Cortex of kidney (tissue), 1 donor: Measurements from ENCODE around the gene FBXO36.

Source experiments
- DNase-seq: peaks from one replicate; lab custom pipeline; 2025; lab: John Stamatoyannopoulos, UW

Gene FBXO36

GRCh38 chr2:229970406-229970805, 48.1 kb downstream of the FBXO36 start:
- no peak for DNase-seq

GRCh38 chr2:229971298-229971790, 49.0 kb downstream of the FBXO36 start:
- DNase-seq = no peak

- no peak for DNase-seq
These were observed 52.0 kb downstream of the FBXO36 start for GRCh38 chr2:229974266-229974665.

- DNase-seq = no peak
These were observed 58.3 kb downstream of the FBXO36 start for GRCh38 chr2:229980431-229981184.

- no peak for DNase-seq
These were observed 70.9 kb downstream of the FBXO36 start for GRCh38 chr2:229993236-229993635.

GRCh38 chr2:229996320-229996719, 74.0 kb downstream of the FBXO36 start:
- DNase-seq = no peak

GRCh38 chr2:229997565-229997964, 75.3 kb downstream of the FBXO36 start:
- DNase-seq = no peak

GRCh38 chr2:230000118-230000841, 78.0 kb downstream of the FBXO36 start:
- no peak for DNase-seq

- DNase-seq = no peak
These were observed 85.8 kb downstream of the FBXO36 start for GRCh38 chr2:230007931-230008707.

GRCh38 chr2:230008708-230009066, 86.4 kb downstream of the FBXO36 start:
- no peak for DNase-seq

GRCh38 chr2:230010501-230010900, 88.2 kb downstream of the FBXO36 start:
- DNase-seq = no peak

- DNase-seq = no peak
These were observed 89.3 kb downstream of the FBXO36 start for GRCh38 chr2:230011617-230012016.

GRCh38 chr2:230012267-230012884, 90.1 kb downstream of the FBXO36 start:
- DNase-seq = no peak

GRCh38 chr2:230016844-230017243, 94.5 kb downstream of the FBXO36 start:
- DNase-seq = no peak

GRCh38 chr2:230018153-230018552, 95.8 kb downstream of the FBXO36 start:
- no peak for DNase-seq

- no peak for DNase-seq
These were observed 97.4 kb downstream of the FBXO36 start for GRCh38 chr2:230019742-230020141.

- DNase-seq = no peak
These were observed 101.0 kb downstream of the FBXO36 start for GRCh38 chr2:230023313-230023712.

- DNase-seq = no peak
These were observed 119.9 kb downstream of the FBXO36 start for GRCh38 chr2:230042195-230042594.

GRCh38 chr2:230043025-230043424, 120.7 kb downstream of the FBXO36 start:
- DNase-seq = no peak

- no peak for DNase-seq
These were observed 121.2 kb downstream of the FBXO36 start for GRCh38 chr2:230043461-230043860.

GRCh38 chr2:230046491-230046890, 124.2 kb downstream of the FBXO36 start:
- DNase-seq = no peak

GRCh38 chr2:230048010-230048671, 125.8 kb downstream of the FBXO36 start:
- no peak for DNase-seq
